Astrocyte of the hippocampus (primary cell): Measurements from ENCODE around the gene STXBP1.

Experiments used
- DNase-seq: peaks from one replicate; pipeline ENCODE4 v3.0.0; 2011; ENCODE audit warnings: low read depth, low spot score

The STXBP1 gene

GRCh38 chr9:127611899-127612790 is at the start of gene STXBP1:
TSS of gene STXBP1 (plus strand) at chr9:127612277. CDS start at chr9:127612404, 127 bp downstream.
- DNase-seq: peak; percentile 96

- no peak for DNase-seq
These were observed 49.7 kb upstream of the STXBP1 start for GRCh38 chr9:127562279-127562796.

GRCh38 chr9:127562841-127563401 is 49.2 kb upstream of the STXBP1 start:
- DNase-seq: peak; percentile 73

GRCh38 chr9:127563579-127563978 is 48.5 kb upstream of the STXBP1 start:
- no peak for DNase-seq

GRCh38 chr9:127565231-127565630 is 46.8 kb upstream of the STXBP1 start:
- no peak for DNase-seq

GRCh38 chr9:127566351-127567001 is 45.6 kb upstream of the STXBP1 start:
- no peak for DNase-seq

- peak; percentile 66 for DNase-seq
These were observed 44.9 kb upstream of the STXBP1 start for GRCh38 chr9:127567035-127567729.

GRCh38 chr9:127567730-127568617 is 44.1 kb upstream of the STXBP1 start:
- no peak for DNase-seq

GRCh38 chr9:127568618-127568970 is 43.5 kb upstream of the STXBP1 start:
- no peak for DNase-seq

- DNase-seq: peak; percentile 94
These were observed 42.8 kb upstream of the STXBP1 start for GRCh38 chr9:127568971-127569885.

- DNase-seq: no peak
These were observed 42.1 kb upstream of the STXBP1 start for GRCh38 chr9:127569886-127570401.

- DNase-seq: no peak
These were observed 41.5 kb upstream of the STXBP1 start for GRCh38 chr9:127570533-127571111.

GRCh38 chr9:127571971-127572370 is 40.1 kb upstream of the STXBP1 start:
- DNase-seq: no peak

- no peak for DNase-seq
These were observed 38.9 kb upstream of the STXBP1 start for GRCh38 chr9:127572961-127573721.

- DNase-seq: peak; percentile 69
These were observed 37.7 kb upstream of the STXBP1 start for GRCh38 chr9:127574072-127574993.

GRCh38 chr9:127575875-127576778 is 36.0 kb upstream of the STXBP1 start:
- no peak for DNase-seq
